AG09309 (cell line): ENCODE data around the gene ARPC1A.
"Not testable (repeated sequence)": the region's sequence is repeated elsewhere in the genome, so short reads cannot be mapped to it uniquely, and the experiment has no call there.

Experiments
- DNase-seq: peaks from one replicate; pipeline ENCODE4 v3.0.0-alpha.2; 2010; ENCODE audit warnings: low read depth
- H3K4me3 ChIP-seq: 2 replicates; pipeline ENCODE4 v1.5.1; 2011; ENCODE audit warnings: mild to moderate bottlenecking, low read depth, low read length, moderate library complexity; ENCODE audit not compliant: control insufficient read depth
- CTCF ChIP-seq: IDR thresholded peaks from 2 replicates; pipeline ENCODE4 v1.5.1; 2011; ENCODE audit warnings: mild to moderate bottlenecking, low read depth, low read length, inconsistent platforms; ENCODE audit not compliant: insufficient read depth, control insufficient read depth; ENCODE audit errors: missing control alignments

ARPC1A gene

GRCh38 chr7:99383791-99384370 lies 58.2 kb downstream of the ARPC1A start:
- no peak for DNase-seq
- TF ChIP-seq CTCF, result no peak
- H3K4me3 ChIP-seq, result no peak overlapping the region

GRCh38 chr7:99384523-99384922 lies 58.8 kb downstream of the ARPC1A start:
- H3K4me3 ChIP-seq, result no peak overlapping the region
- no peak for DNase-seq
- no peak for TF ChIP-seq CTCF

- DNase-seq, result no peak
- no peak for TF ChIP-seq CTCF
Observed at GRCh38 chr7:99385564-99385963, 59.9 kb downstream of the ARPC1A start.

GRCh38 chr7:99386584-99387238 lies 61.0 kb downstream of the ARPC1A start:
- no peak overlapping the region for H3K4me3 ChIP-seq
- peak; percentile 34 for TF ChIP-seq CTCF
- no peak for DNase-seq

More at GRCh38 chr7:99385564-99385963, 59.9 kb downstream of the ARPC1A start:
- H3K4me3 ChIP-seq, result no peak overlapping the region

DNA sequence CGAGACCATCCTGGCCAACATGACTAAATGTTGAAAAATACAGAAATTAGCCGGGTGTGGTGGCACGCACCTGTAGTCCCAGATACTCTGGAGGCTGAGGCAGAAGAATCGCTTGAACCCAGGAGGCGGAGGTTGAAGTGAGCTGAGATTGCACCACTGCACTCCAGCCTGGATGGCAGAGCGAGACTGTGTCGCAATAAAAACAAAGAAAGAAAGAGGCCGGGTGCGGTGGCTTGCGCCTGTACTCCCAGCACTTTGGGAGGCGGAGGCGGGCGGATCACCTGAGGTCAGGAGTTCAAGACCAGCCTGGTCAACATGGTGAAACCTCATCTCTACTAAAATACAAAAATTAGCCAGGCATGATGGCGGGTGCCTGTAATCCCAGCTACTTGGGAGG lies 61.5 kb downstream of the ARPC1A start:
- DNase-seq, H3K4me3 ChIP-seq: not testable (repeated sequence)

DNA sequence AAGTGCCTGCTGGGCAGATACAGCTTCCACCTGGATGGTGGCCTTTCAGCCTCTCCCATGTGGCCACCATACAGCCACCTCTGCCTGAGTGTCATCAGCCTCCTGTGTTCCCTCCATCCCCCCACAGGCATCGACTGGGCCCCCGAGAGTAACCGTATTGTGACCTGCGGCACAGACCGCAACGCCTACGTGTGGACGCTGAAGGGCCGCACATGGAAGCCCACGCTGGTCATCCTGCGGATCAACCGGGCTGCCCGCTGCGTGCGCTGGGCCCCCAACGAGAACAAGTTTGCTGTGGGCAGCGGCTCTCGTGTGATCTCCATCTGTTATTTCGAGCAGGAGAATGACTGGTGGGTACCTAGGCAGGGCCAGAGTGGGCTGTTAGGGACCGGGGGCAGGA lies 62.2 kb downstream of the ARPC1A start:
- TF ChIP-seq CTCF, result no peak

GRCh38 chr7:99389772-99390171 lies 64.1 kb downstream of the ARPC1A start:
- no peak for DNase-seq
- H3K4me3 ChIP-seq, result no peak overlapping the region
- TF ChIP-seq CTCF, result no peak

More for the DNA sequence above, 62.2 kb downstream of the ARPC1A start:
- DNase-seq, result no peak
- H3K4me3 ChIP-seq, result no peak overlapping the region
